ENCODE results near the gene TENM4.

Gene TENM4

DNA sequence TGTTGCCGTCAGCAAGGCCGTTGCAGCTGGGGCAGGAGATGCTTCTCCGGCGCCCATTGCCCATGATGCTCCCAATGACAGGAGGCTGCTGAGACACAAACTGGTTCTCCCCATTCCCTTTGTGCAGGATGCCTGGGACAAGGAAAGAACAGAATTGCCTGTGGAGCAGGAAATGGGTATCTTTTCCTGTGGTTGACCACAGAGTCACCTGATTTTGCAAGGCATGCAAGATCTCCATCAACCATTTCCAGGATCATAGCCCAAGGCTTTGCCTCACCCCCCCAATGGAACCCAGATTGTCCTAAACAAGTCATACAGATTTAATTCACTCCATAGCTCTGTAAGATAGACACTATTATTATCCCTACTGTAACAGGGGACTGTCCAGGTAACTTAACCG, 718.0 kb downstream of the TENM4 start:
- TF ChIP-seq REST (IDR thresholded peaks at IDR 0.05; ENCODE audit: insufficient read depth in 1 of 2, low read depth in 2 of 2, low read length in 2 of 2) (no peak), POLR2AphosphoS5 (IDR thresholded peaks at IDR 0.05; ENCODE audit: low read depth, low read length) (no peak)

- TF ChIP-seq SIN3A (IDR thresholded peaks at IDR 0.05; ENCODE audit: borderline replicate concordance, insufficient read depth, low read length) (no peak), TAF1 (IDR thresholded peaks at IDR 0.05; ENCODE audit: borderline replicate concordance, insufficient read depth, low read length) (no peak), REST (IDR thresholded peaks at IDR 0.05; ENCODE audit: insufficient read depth in 1 of 2, low read depth in 2 of 2, low read length in 2 of 2) (no peak), POLR2AphosphoS5 (IDR thresholded peaks at IDR 0.05; ENCODE audit: low read depth, low read length) (no peak), FOXP2 (optimal IDR thresholded peaks at IDR 0.05; ENCODE audit: borderline replicate concordance, extremely low read depth, extremely low read length, insufficient read depth) (no peak)
These were observed 720.4 kb downstream of the TENM4 start for GRCh38 chr11:78720281-78720989.

DNA sequence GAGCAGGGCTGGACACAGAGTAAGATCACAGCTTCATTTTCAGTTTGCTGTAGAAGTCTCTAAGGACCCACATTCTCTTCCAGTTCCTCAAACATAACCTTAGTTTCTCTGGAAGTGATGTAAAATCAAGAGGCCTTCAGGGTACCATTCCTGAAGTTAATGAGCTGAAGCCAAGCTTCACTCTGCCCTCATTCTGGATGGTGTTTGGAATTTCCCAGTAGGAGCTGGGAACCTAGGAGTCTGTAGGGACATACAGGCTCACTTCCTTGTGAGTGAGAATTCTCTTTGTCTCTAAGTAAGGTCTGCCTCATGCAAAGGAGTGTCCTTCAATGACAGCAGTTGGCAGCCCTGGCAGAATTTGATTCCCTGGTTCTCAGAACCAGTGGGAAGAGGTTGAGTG, 723.8 kb downstream of the TENM4 start:
- TF ChIP-seq TAF1 (IDR thresholded peaks at IDR 0.05; ENCODE audit: borderline replicate concordance, insufficient read depth, low read length) (no peak), REST (IDR thresholded peaks at IDR 0.05; ENCODE audit: insufficient read depth in 1 of 2, low read depth in 2 of 2, low read length in 2 of 2) (no peak), POLR2AphosphoS5 (IDR thresholded peaks at IDR 0.05; ENCODE audit: low read depth, low read length) (no peak), FOXP2 (optimal IDR thresholded peaks at IDR 0.05; ENCODE audit: borderline replicate concordance, extremely low read depth, extremely low read length, insufficient read depth) (no peak), SIN3A (IDR thresholded peaks at IDR 0.05; ENCODE audit: borderline replicate concordance, insufficient read depth, low read length) (no peak)

GRCh38 chr11:78715639-78716311, 725.1 kb downstream of the TENM4 start:
- no peak for TF ChIP-seq TAF1 (IDR thresholded peaks at IDR 0.05; ENCODE audit: borderline replicate concordance, insufficient read depth, low read length)
- TF ChIP-seq POLR2AphosphoS5 (IDR thresholded peaks at IDR 0.05; ENCODE audit: low read depth, low read length): no peak
- TF ChIP-seq FOXP2 (optimal IDR thresholded peaks at IDR 0.05; ENCODE audit: borderline replicate concordance, extremely low read depth, extremely low read length, insufficient read depth): peak; percentile 37
- no peak for TF ChIP-seq SIN3A (IDR thresholded peaks at IDR 0.05; ENCODE audit: borderline replicate concordance, insufficient read depth, low read length)
- no peak for TF ChIP-seq REST (IDR thresholded peaks at IDR 0.05; ENCODE audit: insufficient read depth in 1 of 2, low read depth in 2 of 2, low read length in 2 of 2)
